HepG2 (cell line): ENCODE results near the gene MEX3D. TPM values are rescaled to one million over a fixed set of nuclear protein-coding genes. Genes with fewer than 3 reads are reported as not detected.
A peak's percentile ranks its signal among the peaks of the same experiment; 100 is the strongest.

Experiments used
- AGO2 ChIP-seq: fragments of 200-400 bp; formaldehyde crosslinking; optimal IDR thresholded peaks from 2 replicates; pipeline ENCODE3; 2017; ENCODE audit warnings: mild to moderate bottlenecking, low read depth, low read length, moderate library complexity
- GATAD1 ChIP-seq: IDR thresholded peaks from 2 replicates; pipeline ENCODE4 v1.6.1; 2016; ENCODE audit warnings: missing genetic modification reagents, missing compliant biosample characterization
- HDAC1 ChIP-seq: sonication (generic); formaldehyde crosslinking; IDR thresholded peaks from 2 replicates; pipeline ENCODE4 v1.5.1; 2020; ENCODE audit warnings: mild to moderate bottlenecking, missing genetic modification reagents
- HNF1A ChIP-seq, 2 experiments: sonication (generic) in 1 of 2; formaldehyde crosslinking in 1 of 2; IDR thresholded peaks; 2 replicates each; pipeline versions ENCODE4 v1.4.0 to v1.6.1; 2016 to 2020; ENCODE audit warnings: borderline replicate concordance in 1 of 2, low read depth in 1 of 2, mild to moderate bottlenecking in 1 of 2, missing genetic modification reagents in 1 of 2
- KLF16 ChIP-seq, 2 experiments: sonication (generic) in 1 of 2; formaldehyde crosslinking in 1 of 2; IDR thresholded peaks; 2 replicates each; pipeline versions ENCODE4 v1.6.1 to v1.8.0; 2016 to 2023; ENCODE audit warnings: missing genetic modification reagents in 2 of 2, missing compliant biosample characterization in 1 of 2
- MIER3 ChIP-seq: IDR thresholded peaks from 2 replicates; pipeline ENCODE4 v1.6.1; 2016; ENCODE audit warnings: missing compliant biosample characterization, borderline replicate concordance
- MTERF4 ChIP-seq: sonication (generic); formaldehyde crosslinking; IDR thresholded peaks from 2 replicates; pipeline ENCODE4 v1.8.0; 2023; ENCODE audit warnings: mild to moderate bottlenecking, missing genetic modification reagents
- NR2C2 ChIP-seq: sonication (generic); formaldehyde crosslinking; IDR thresholded peaks from 2 replicates; pipeline ENCODE4 v1.4.0; 2020; ENCODE audit warnings: missing genetic modification reagents, mild to moderate bottlenecking, moderate library complexity, borderline replicate concordance
- RFXAP ChIP-seq: sonication (generic); formaldehyde crosslinking; IDR thresholded peaks from 2 replicates; pipeline ENCODE4 v1.4.0; 2020; ENCODE audit warnings: missing genetic modification reagents, borderline replicate concordance
- SIX1 ChIP-seq: sonication (generic); formaldehyde crosslinking; IDR thresholded peaks from 2 replicates; pipeline ENCODE4 v1.4.0; 2020; ENCODE audit warnings: missing genetic modification reagents, borderline replicate concordance
- TEAD2 ChIP-seq: sonication (generic); formaldehyde crosslinking; IDR thresholded peaks from 2 replicates; pipeline ENCODE4 v1.9.0; 2021; ENCODE audit warnings: missing genetic modification reagents
- TP53 ChIP-seq: sonication (generic); formaldehyde crosslinking; conservative IDR thresholded peaks from 2 replicates; pipeline ENCODE4 v1.4.0; 2020; ENCODE audit warnings: missing genetic modification reagents
- ZFYVE20 ChIP-seq: sonication (generic); formaldehyde crosslinking; IDR thresholded peaks from 2 replicates; pipeline ENCODE4 v1.8.0; 2023; ENCODE audit warnings: low read depth, mild to moderate bottlenecking, moderate library complexity, missing genetic modification reagents, borderline replicate concordance
- ZNF343 ChIP-seq: sonication (generic); formaldehyde crosslinking; IDR thresholded peaks from 2 replicates; pipeline ENCODE4 v1.4.0; 2020; ENCODE audit warnings: mild to moderate bottlenecking, missing genetic modification reagents
- ZNF883 ChIP-seq: sonication (generic); formaldehyde crosslinking; IDR thresholded peaks from 2 replicates; pipeline ENCODE4 v1.5.1; 2020; ENCODE audit warnings: mild to moderate bottlenecking, missing genetic modification reagents; ENCODE audit errors: not compliant biosample characterization
- polyA plus RNA-seq, 8 experiments: library from polyadenylated mRNA; depleted of rRNA in 3 of 8; stranded (reverse) in 7 of 8; unstranded in 1 of 8; fragments of >200 nt; fragmentation: Illumina TruSeq in 4 of 8; extraction: Trizol in 4 of 8; gene quantifications; 2 replicates each; pipeline versions ENCODE4 v1.2.1 to v1.2.3, GENCODE V29; 2011 to 2016; ENCODE audit warnings: low read depth in 4 of 8, missing spikeins in 1 of 8, mixed read lengths in 1 of 8; ENCODE audit not compliant: insufficient read depth in 1 of 8
- total RNA-seq, 5 experiments: library from RNA; depleted of rRNA; stranded (reverse); fragments of >200 nt; fragmentation: Illumina TruSeq; extraction: Trizol; gene quantifications; 2 replicates each; pipeline ENCODE4 v1.2.3, GENCODE V29; 2016; ENCODE audit warnings: low read depth in 1 of 5
- TF ChIP-seq, protein P1 (sequence below): sonication (generic); formaldehyde crosslinking; IDR thresholded peaks from 2 replicates; pipeline ENCODE4 v1.5.1; 2020; ENCODE audit warnings: mild to moderate bottlenecking, moderate library complexity, missing genetic modification reagents
- TF ChIP-seq, protein P2 (sequence below): sonication (generic); formaldehyde crosslinking; IDR thresholded peaks from 2 replicates; pipeline ENCODE4 v1.4.0; 2020; ENCODE audit warnings: missing genetic modification reagents

The MEX3D gene
- total and polyA plus RNA-seq, 2 of the 13 experiments (the other 11 are each of a cell fraction or from before 2014, with no cell fraction given): 3.6 to 17.1 TPM

DNA sequence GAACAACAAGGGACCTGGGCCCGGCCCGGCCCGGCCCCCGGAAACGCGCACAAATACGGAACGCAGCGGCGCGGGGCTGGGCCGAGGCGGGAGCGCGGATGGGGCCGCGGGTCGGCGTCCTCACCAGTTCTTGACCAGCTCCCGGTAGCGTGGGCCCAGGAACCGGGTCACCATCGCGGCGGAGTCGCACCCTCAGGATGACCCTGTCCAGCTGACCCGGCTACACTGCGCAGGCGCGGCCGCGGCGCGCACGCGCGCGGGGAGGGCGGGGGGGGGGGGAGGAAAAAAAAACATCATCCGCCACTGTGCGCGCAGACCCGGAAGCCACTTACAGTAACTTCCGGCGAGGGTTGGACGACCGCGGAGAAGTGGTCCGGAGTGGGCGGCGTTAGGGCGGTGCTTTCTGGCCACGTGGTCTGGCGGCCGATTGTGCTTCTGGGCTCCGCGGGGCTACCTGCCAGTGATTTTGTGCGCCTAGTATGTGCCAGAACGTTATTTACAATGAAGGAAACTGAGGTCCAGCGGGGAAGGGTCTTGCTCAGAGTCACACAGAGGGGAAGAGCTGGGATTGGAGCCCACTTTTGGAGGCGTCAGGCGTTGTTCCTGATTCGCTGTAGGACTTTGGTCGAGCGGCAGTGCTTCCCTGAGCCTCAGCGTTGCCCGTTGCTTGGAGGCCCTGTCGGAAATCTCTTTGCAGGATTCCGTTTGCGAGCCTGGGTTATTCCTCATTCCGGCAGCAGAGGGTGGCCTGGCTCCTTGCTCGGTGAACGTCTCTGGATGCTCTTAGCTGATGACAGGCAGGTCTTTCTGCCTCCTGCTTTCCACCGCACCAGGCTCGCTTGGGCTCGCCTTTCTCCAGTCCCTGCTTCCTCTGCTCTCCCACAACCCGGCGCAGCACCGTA, 37.4 kb upstream of the MEX3D start, which contains the start of gene UQCR11 (continued):
- TF ChIP-seq TEAD2 (CRISPR knock-in tag) (no peak), MTERF4 (CRISPR knock-in tag) (peak; percentile 93; the same call in 1 of the 2 replicates), ZNF883 (CRISPR knock-in tag) (no peak), SIX1 (CRISPR knock-in tag) (0 out of 2 replicates have a peak, but pooled peaks have one; percentile 13), RFXAP (peak; percentile 80), AGO2 (peak; percentile 21), ZFYVE20 (CRISPR knock-in tag) (0 out of 2 replicates have a peak, but pooled peaks have one; percentile 9), ZNF343 (CRISPR knock-in tag) (peak; percentile 76), MIER3 (CRISPR knock-in tag) (peak; percentile 41), NR2C2 (CRISPR knock-in tag) (peak; percentile 56), TP53 (CRISPR knock-in tag) (peak; percentile 80; the same call in 1 of the 2 replicates), GATAD1 (CRISPR knock-in tag) (peak; percentile 70), HDAC1 (CRISPR knock-in tag) (peak; percentile 49; the same call in 1 of the 2 replicates), HNF1A (IDR thresholded peaks at IDR 0.05; ENCODE audit: low read depth) (no peak), HNF1A (CRISPR knock-in tag; IDR thresholded peaks at IDR 0.05; ENCODE audit: borderline replicate concordance) (peak; percentile 39; the same call in 1 of the 2 replicates), KLF16 (CRISPR knock-in tag; IDR thresholded peaks at IDR 0.05) (peak in 1 of 2 experiments; percentile 53; a peak in 2 of 4 replicates)
- TF ChIP-seq, protein P1, sequence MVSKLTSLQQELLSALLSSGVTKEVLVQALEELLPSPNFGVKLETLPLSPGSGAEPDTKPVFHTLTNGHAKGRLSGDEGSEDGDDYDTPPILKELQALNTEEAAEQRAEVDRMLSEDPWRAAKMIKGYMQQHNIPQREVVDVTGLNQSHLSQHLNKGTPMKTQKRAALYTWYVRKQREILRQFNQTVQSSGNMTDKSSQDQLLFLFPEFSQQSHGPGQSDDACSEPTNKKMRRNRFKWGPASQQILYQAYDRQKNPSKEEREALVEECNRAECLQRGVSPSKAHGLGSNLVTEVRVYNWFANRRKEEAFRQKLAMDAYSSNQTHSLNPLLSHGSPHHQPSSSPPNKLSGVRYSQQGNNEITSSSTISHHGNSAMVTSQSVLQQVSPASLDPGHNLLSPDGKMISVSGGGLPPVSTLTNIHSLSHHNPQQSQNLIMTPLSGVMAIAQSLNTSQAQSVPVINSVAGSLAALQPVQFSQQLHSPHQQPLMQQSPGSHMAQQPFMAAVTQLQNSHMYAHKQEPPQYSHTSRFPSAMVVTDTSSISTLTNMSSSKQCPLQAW (CRISPR knock-in tag): peak; percentile 84
- TF ChIP-seq, protein P2, sequence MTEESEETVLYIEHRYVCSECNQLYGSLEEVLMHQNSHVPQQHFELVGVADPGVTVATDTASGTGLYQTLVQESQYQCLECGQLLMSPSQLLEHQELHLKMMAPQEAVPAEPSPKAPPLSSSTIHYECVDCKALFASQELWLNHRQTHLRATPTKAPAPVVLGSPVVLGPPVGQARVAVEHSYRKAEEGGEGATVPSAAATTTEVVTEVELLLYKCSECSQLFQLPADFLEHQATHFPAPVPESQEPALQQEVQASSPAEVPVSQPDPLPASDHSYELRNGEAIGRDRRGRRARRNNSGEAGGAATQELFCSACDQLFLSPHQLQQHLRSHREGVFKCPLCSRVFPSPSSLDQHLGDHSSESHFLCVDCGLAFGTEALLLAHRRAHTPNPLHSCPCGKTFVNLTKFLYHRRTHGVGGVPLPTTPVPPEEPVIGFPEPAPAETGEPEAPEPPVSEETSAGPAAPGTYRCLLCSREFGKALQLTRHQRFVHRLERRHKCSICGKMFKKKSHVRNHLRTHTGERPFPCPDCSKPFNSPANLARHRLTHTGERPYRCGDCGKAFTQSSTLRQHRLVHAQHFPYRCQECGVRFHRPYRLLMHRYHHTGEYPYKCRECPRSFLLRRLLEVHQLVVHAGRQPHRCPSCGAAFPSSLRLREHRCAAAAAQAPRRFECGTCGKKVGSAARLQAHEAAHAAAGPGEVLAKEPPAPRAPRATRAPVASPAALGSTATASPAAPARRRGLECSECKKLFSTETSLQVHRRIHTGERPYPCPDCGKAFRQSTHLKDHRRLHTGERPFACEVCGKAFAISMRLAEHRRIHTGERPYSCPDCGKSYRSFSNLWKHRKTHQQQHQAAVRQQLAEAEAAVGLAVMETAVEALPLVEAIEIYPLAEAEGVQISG (CRISPR knock-in tag): peak; percentile 51; the same call in 1 of the 2 replicates
